Fibroblast of pulmonary artery (primary cell): ENCODE data around the gene TWNK.
A peak's percentile ranks its signal among the peaks of the same experiment; 100 is the strongest.

Experiments used
- DNase-seq: peaks from one replicate; pipeline ENCODE4 v3.0.0-alpha.2; 2010; ENCODE audit warnings: low read depth
- H3K4me3 ChIP-seq: replicated peaks from 2 replicates; pipeline ENCODE4 v1.5.1; 2011; ENCODE audit warnings: low read depth, mild to moderate bottlenecking, control low read depth, low read length, moderate library complexity
- TF ChIP-seq, protein P1 (sequence below): IDR thresholded peaks from 2 replicates; pipeline ENCODE4 v1.5.1; 2011; ENCODE audit warnings: mild to moderate bottlenecking, control low read depth, low read length, inconsistent platforms; ENCODE audit errors: missing control alignments

Gene TWNK

DNA sequence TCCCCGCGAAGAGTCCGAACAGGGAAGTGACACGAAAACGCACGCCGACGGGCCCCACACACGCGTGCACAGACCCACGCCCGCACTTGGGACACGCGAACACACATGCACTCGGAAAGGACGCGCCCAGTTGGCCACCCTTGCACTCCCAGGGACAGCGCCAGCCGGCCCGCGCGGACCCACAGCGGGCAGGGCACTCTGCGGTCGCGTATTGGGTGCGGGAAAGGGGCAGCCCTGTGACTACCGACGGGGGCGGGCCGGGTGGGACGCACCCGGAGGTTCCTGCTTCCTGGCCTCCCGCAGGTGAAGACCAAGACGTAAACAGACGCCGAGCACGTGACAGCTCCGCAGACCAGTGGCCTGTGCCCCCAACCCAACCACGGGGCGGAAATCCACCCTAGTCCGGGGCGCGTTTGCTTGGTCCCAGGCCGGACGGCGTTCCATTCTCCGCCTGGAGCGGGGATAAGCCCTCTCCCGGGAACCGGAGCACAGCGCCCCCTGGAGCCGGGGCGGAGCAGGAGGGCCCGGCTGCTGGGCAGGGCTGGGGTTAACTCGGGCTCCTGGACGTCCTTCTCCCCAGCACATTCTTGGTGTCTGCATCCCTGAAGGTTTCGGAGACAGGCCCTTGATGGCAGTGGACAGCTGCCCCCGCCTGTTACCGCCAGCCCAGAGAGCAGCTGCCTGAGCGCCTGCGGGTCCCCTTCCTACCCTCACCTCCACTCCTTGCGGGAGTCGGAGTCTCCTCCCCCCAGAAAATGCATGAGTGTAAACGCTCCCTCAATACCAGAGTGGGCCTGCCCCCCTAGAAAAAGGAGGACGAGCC is 10.2 kb downstream of the TWNK start:
- TF ChIP-seq, protein P1, sequence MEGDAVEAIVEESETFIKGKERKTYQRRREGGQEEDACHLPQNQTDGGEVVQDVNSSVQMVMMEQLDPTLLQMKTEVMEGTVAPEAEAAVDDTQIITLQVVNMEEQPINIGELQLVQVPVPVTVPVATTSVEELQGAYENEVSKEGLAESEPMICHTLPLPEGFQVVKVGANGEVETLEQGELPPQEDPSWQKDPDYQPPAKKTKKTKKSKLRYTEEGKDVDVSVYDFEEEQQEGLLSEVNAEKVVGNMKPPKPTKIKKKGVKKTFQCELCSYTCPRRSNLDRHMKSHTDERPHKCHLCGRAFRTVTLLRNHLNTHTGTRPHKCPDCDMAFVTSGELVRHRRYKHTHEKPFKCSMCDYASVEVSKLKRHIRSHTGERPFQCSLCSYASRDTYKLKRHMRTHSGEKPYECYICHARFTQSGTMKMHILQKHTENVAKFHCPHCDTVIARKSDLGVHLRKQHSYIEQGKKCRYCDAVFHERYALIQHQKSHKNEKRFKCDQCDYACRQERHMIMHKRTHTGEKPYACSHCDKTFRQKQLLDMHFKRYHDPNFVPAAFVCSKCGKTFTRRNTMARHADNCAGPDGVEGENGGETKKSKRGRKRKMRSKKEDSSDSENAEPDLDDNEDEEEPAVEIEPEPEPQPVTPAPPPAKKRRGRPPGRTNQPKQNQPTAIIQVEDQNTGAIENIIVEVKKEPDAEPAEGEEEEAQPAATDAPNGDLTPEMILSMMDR, result peak; percentile 81
- DNase-seq, result peak; percentile 76

DNA sequence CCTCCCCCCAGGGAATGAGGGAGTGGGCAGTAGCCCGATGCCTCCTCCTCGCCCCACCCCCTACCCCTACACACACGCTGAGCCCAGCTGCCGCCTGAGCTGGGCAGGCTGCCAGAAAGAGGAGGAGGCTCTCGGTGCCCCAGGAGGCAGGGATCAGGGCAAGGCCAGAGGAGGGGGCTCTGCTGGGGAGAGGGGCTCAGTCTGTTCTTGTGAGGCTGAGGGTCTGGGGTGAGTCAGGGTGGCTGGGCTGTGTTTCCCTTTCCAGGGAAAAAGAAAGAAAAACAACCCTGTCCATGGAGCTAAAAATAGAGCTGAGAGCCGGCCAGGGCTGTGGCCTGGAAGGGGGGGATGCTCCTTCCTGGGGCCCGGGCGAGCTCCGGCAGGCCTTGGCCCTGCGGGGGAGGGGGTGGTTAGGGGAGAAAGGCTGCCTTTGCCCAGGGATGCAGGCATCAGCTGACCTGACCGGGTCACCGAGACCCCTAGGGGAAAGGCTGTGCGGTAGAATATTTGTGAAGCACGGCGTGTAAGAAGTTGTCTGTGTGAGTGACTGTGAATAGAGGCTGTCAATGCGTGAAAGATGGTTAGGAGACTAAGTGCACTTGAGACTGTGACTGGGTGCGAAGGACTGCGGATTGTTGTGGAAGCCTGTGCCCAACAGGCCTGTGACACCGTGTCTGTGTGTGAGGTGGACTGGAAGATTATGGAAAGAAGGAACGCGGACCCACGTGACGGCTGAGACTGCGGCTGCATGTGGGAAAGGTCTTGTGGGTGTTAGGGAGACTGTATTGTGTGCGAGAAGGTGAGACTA is 11.0 kb downstream of the TWNK start:
- DNase-seq, result peak; percentile 77

More for the DNA sequence above, 10.2 kb downstream of the TWNK start:
- peak overlapping the region; percentile 89 for H3K4me3 ChIP-seq

DNA sequence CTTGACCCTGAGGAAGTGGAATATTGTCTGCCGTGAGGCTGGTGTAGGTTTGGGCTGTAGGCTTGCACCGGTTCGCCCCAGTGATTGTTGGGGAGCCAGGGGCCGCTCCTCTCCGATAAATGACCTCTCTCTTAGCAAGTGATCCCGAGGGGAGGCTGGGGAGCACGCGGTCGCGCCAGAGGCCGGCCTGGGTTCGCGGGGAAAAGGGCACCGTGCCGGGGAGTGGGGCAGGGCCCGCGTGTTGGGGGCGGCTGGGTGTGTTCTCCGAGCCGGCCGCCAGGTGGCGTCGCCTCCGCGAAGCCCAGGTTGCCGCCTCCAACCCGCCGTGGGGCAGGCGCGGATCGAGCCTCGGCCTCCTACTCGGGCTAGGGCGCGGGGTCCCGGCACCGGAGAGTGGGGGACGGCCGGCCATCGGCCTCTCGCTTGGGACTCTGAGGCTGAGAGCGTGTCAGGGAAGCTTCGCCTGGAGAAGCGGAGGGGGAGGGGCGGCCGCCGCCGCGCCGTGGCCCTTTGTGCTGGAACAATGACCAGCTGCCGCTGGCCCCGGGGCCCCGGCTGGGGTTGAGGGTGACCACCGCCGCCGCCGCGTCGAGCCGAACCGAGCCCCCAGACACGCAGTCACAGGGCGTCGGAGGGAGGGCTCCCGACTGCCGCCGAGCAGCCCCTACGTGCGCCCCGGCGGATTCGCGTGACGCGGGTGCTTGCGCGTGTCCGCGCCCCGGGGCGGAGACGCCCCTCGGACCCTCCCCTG is 11.8 kb downstream of the TWNK start:
- TF ChIP-seq, protein P1, result peak; percentile 42
- peak overlapping the region; percentile 89 for H3K4me3 ChIP-seq
- peak; percentile 79 for DNase-seq

More for the DNA sequence above, 11.0 kb downstream of the TWNK start:
- TF ChIP-seq, protein P1, result no peak
- peak overlapping the region; percentile 89 for H3K4me3 ChIP-seq

DNA sequence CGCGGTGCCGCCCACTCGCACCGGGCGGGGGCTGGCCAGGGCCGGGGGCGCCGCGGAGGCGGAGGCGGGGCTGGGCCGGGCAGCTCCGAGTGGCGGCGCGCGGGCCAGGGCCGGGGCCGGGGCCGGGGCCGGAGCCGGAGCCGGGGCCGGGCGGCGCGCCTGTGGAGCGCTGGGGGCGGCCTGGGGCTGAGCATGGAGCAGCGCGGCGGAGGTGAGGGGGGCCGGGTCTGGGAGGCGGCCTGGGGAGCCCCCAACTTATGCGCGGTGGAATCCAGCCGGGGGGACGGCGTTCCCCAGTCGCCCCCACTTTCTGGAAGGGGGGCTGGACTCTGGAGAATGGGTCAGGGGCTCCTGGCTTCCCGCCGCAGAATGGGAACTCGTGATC is 12.4 kb downstream of the TWNK start, which contains the start of gene LZTS2:
Gene LZTS2 (plus strand): TSS at position 67 of the 385 bp plus-strand sequence. CDS start 2,731 bp downstream, outside the sequence.
- H3K4me3 ChIP-seq, result peak within 1 kb of the TSS; percentile 89
- no peak for DNase-seq
- TF ChIP-seq, protein P1, result no peak

DNA sequence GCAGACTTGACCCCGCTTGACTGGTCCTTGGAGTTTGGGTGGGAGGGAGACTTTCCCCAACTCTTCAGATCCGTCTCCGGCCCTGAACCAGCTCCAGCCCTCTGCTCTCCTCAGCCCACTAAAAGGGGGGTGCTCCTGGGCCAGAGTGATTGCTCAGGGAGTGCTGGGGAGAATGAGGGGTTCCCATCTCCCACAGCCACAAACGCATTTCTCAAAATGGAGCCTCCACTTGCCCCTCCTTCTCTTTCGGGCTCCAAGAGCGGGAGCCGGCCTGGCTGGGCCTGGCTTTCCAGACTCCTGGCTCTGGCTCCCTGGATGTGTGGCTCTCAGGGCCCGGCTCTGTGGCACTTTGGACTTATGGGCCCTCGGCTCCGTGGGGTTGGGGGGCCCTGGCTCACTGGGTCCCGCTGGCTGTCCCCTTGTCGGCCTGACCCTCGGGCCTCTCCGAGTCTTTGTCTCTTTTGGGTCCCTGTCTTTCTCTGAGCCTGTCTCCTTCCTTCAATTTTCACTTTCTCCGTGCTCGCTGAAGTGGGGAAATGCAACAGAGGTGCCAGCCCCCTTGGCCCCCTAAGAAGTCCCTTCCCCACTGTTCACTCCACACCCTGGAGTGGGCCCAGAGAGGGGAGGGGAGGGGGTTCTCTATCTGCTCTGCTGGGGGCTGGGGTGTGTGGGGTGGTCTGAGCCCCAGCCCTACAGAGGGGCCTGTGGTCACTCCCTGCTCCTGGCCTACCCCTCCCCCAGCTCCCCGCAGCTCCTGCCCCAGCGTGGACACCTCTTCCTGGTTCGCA is 13.0 kb downstream of the TWNK start:
- H3K4me3 ChIP-seq, result peak overlapping the region; percentile 89
- DNase-seq, result no peak
- TF ChIP-seq, protein P1, result no peak
